Osteocyte (in vitro differentiated cells): ENCODE results near the gene RNF208. TPM values are rescaled to one million over a fixed set of nuclear protein-coding genes. Genes with fewer than 3 reads are reported as not detected.
A peak's percentile ranks its signal among the peaks of the same experiment; 100 is the strongest.
"Not testable (repeated sequence)": the region's sequence is repeated elsewhere in the genome, so short reads cannot be mapped to it uniquely, and the experiment has no call there.

Experiments
- DNase-seq: peaks from one replicate; pipeline ENCODE4 v3.0.0; 2021; ENCODE audit warnings: mixed read lengths; ENCODE audit not compliant: unreplicated experiment; ENCODE audit errors: extremely low spot score
- H3K27ac Mint-ChIP-seq: one replicate; pipeline ENCODE4 v1.8.0; 2021; ENCODE audit warnings: mild to moderate bottlenecking, mixed read lengths; ENCODE audit not compliant: unreplicated experiment
- H3K27me3 Mint-ChIP-seq: one replicate; pipeline ENCODE4 v1.8.0; 2021; ENCODE audit warnings: mixed read lengths; ENCODE audit not compliant: unreplicated experiment
- H3K36me3 Mint-ChIP-seq: one replicate; pipeline ENCODE4 v1.8.0; 2021; ENCODE audit warnings: mixed read lengths; ENCODE audit not compliant: unreplicated experiment
- H3K4me1 Mint-ChIP-seq: one replicate; pipeline ENCODE4 v1.8.0; 2021; ENCODE audit warnings: mixed read lengths; ENCODE audit not compliant: unreplicated experiment
- H3K4me3 Mint-ChIP-seq: one replicate; pipeline ENCODE4 v1.8.0; 2021; ENCODE audit warnings: mild to moderate bottlenecking, moderate library complexity, mixed read lengths; ENCODE audit not compliant: unreplicated experiment
- H3K9me3 Mint-ChIP-seq: one replicate; pipeline ENCODE4 v1.8.0; 2021; ENCODE audit warnings: mixed read lengths; ENCODE audit not compliant: unreplicated experiment
- total RNA-seq: library from RNA; stranded (reverse); gene quantifications from 2 replicates; pipeline ENCODE4 v1.2.1, GENCODE V29; 2021
- TF ChIP-seq, protein P1 (sequence below): fragments of 200-600 bp; sonication (generic); IDR thresholded peaks from 2 replicates; pipeline ENCODE4 v1.5.0; 2021; ENCODE audit warnings: antibody characterized with exemption, mild to moderate bottlenecking, moderate library complexity

RNF208 gene
- total RNA-seq, 1 donor from 2014 or later: 7.2 TPM

DNA sequence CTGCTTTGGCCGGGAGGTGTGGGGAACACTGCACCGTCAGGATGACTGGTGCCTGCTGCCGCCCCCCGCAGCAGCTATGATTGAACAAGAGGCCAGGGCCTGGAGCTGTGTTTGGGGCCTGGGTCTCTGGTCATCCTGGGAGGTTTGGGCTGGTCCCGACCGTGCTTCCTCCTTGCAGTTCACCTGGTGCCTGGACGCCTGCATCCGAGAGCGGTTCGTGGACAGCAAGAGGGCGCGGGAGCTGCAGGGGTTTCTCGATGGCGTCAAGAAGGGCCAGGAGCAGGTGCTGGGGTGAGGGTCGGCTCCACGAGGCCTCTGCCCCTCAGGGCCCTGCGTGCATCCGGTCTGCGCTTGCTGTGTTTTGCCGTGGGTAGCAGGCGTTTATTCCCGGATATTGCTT lies 42.0 kb upstream of the RNF208 start:
- TF ChIP-seq, protein P1, sequence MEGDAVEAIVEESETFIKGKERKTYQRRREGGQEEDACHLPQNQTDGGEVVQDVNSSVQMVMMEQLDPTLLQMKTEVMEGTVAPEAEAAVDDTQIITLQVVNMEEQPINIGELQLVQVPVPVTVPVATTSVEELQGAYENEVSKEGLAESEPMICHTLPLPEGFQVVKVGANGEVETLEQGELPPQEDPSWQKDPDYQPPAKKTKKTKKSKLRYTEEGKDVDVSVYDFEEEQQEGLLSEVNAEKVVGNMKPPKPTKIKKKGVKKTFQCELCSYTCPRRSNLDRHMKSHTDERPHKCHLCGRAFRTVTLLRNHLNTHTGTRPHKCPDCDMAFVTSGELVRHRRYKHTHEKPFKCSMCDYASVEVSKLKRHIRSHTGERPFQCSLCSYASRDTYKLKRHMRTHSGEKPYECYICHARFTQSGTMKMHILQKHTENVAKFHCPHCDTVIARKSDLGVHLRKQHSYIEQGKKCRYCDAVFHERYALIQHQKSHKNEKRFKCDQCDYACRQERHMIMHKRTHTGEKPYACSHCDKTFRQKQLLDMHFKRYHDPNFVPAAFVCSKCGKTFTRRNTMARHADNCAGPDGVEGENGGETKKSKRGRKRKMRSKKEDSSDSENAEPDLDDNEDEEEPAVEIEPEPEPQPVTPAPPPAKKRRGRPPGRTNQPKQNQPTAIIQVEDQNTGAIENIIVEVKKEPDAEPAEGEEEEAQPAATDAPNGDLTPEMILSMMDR: no peak
- Mint-ChIP-seq H3K4me3 (no peak overlapping the region), H3K4me1 (peaks cover 13% of the 10 kb centered on the region), H3K27me3 (no peaks in the 10 kb centered on the region), H3K36me3 (peaks cover 8% of the 10 kb centered on the region), H3K27ac (no peak overlapping the region), H3K9me3 (no peaks in the 10 kb centered on the region)
- DNase-seq: no peak

DNA sequence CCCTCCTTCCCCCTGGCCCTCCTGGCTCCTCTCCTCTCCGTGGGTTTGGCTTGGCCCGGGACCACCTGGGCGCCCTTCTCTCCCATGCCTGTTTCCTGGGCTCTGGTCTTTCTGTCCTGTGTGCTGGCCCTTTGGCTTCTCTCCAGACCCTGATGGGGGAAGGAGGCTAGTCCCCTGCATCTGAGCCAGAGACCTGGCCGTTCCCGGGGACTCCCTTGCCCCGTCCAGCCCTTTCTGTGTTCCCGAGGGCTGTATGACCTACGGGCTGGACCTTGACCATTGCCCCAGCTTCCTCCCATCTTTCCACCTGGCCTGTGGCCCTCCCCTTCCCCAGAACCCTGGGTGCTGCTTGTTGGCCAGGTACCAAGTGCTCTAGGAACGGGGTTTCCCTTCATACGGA lies 41.5 kb upstream of the RNF208 start:
- TF ChIP-seq, protein P1: no peak
- Mint-ChIP-seq H3K4me3 (no peak overlapping the region), H3K36me3 (peaks cover 8% of the 10 kb centered on the region), H3K9me3 (no peaks in the 10 kb centered on the region), H3K4me1 (peaks cover 8% of the 10 kb centered on the region), H3K27me3 (no peaks in the 10 kb centered on the region), H3K27ac (no peak overlapping the region)
- DNase-seq: no peak

DNA sequence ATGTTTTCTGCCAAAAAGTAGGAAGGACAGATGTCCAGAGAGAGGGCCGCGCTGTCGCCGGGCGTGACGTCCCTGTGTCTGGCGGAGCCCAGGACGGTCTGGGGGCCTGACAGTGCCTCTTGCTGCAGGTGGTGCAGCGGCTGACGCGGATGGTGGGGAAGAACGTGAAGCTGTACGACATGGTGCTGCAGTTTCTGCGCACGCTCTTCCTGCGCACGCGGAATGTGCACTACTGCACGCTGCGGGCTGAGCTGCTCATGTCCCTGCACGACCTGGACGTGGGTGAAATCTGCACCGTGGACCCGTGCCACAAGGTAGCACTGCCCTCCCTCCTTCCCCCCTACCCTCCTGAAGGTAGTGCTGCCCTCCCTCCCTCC lies 40.9 kb upstream of the RNF208 start:
- Mint-ChIP-seq H3K27me3 (no peaks in the 10 kb centered on the region), H3K9me3 (no peaks in the 10 kb centered on the region), H3K36me3 (peaks cover 8% of the 10 kb centered on the region), H3K4me1 (peaks cover 7% of the 10 kb centered on the region), H3K27ac (no peak overlapping the region), H3K4me3 (no peak overlapping the region)
- no peak for DNase-seq
- TF ChIP-seq, protein P1: no peak

DNA sequence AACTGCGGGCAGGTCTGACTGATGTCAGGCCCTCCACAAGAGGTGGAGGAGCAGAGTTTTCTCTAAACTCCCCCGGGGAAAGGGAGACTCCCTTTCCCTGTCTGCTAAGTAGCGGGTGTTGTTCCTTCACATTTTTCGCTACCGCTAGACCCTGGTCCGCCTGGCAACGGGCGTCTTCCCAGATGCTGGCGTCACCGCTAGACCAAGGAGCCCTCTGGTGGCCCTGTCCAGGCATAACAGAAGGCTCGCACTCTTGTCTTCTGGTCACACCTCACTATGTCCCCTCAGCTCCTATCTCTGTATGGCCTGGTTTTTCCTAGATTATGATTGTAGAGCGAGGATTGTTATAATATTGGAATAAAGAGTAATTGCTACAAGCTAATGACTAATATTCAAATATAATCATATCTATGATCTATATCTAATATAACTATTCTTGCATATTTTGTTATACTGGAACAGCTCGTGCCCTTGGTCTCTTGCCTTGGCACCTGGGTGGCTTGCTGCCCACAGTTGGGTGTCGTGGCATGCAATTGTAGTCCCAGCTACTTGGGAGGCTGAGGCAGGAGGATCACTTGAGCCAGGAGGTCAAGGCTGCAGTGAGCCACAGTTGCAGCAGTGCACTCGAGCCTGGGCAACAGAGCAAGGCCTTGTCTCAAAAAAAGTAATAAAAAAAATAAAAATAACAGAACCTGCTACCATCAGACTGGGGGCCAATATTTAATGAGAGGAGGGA lies 40.3 kb upstream of the RNF208 start:
- H3K36me3 Mint-ChIP-seq, H3K4me3 Mint-ChIP-seq: not testable (repeated sequence)

DNA sequence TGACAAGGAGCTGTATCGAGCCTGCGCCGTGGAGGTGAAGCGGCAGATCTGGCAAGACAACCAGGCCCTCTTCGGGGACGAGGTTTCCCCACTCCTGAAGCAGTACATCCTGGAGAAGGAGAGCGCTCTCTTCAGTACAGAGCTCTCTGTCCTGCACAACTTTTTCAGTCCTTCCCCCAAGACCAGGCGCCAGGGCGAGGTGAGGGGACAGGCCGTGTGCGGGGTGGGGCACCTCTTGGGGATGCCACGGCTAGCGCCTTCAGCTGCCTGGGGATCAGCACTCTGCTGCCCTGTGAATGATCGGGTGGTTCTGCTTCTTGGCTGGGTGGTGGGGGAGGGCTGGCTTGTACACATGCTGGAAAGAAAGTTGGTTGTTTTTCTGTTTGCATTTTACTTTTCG lies 34.8 kb upstream of the RNF208 start:
- Mint-ChIP-seq H3K27me3 (no peaks in the 10 kb centered on the region), H3K9me3 (no peaks in the 10 kb centered on the region), H3K4me3 (peak overlapping the region; percentile 85), H3K36me3 (no peaks in the 10 kb centered on the region), H3K27ac (no peak overlapping the region), H3K4me1 (peaks cover 19% of the 10 kb centered on the region)
- TF ChIP-seq, protein P1: no peak
- no peak for DNase-seq

More for the DNA sequence above, 40.3 kb upstream of the RNF208 start:
- H3K4me1 Mint-ChIP-seq, DNase-seq, H3K27ac Mint-ChIP-seq, H3K9me3 Mint-ChIP-seq, H3K27me3 Mint-ChIP-seq: not testable (repeated sequence)
- TF ChIP-seq, protein P1: peak; percentile 55
